Vagina (tissue), 2 donors: Measurements from ENCODE around the gene STRN.

Experiments used
- CTCF ChIP-seq, 3 experiments: fragments of 450-650 bp in 2 of 3; fragments of 200-600 bp in 1 of 3; sonication (generic) in 1 of 3; IDR thresholded peaks; one replicate each; pipeline ENCODE4 v1.5.1; 2017 to 2019; ENCODE audit warnings: antibody characterized with exemption in 3 of 3, mild to moderate bottlenecking in 2 of 3, moderate library complexity in 2 of 3
- POLR2A ChIP-seq, 2 donors: fragments of 450-650 bp; IDR thresholded peaks; one replicate each; pipeline ENCODE4 v1.6.1; 2017; ENCODE audit warnings: antibody characterized with exemption in 2 of 2, mild to moderate bottlenecking in 2 of 2, moderate library complexity in 2 of 2
- POLR2AphosphoS5 ChIP-seq, 2 donors: sonication (generic); formaldehyde crosslinking; IDR thresholded peaks; one replicate each; pipeline ENCODE4 v1.9.0; 2017; ENCODE audit warnings: antibody characterized with exemption in 2 of 2, mild to moderate bottlenecking in 2 of 2, low read depth in 1 of 2; ENCODE audit not compliant: insufficient read depth in 1 of 2

DNA sequence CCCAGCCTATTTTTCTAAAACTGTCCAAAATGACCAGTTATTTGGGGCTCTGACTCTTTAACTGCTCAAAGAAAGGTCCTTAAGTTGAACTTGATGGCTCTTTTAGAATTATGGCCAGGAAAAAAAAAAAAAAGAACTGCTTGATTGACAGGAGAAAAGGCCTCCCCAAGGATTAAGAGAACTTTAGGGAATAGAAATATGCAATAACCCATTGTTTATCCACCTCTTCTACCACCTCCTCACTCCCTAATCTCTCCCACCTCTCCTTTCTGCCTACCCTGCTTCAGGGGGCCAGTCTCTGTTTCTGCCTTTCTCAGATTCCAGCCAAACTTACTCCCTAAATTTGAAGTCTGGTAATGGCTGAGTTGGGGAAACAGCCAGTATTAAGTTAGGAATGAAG, 5.7 kb upstream of the STRN start:
- no peak for TF ChIP-seq POLR2A (IDR thresholded peaks at IDR 0.05)
- TF ChIP-seq CTCF (IDR thresholded peaks at IDR 0.05): no peak
- no peak for TF ChIP-seq POLR2AphosphoS5 (IDR thresholded peaks at IDR 0.05; ENCODE audit: insufficient read depth in 1 of 2, low read depth in 1 of 2)
